SU-DHL-6 (cell line): ENCODE measurements around the gene FAH.

Source experiments
- H2AFZ ChIP-seq: fragments of 200-600 bp; sonication (generic); 2 replicates; pipeline ENCODE4 v1.6.1; 2014; ENCODE audit warnings: low read depth, mild to moderate bottlenecking, moderate library complexity, mixed read lengths, antibody characterized with exemption, low read length; ENCODE audit not compliant: severe bottlenecking
- H3F3A ChIP-seq: fragments of 200-600 bp; shearing (Covaris generic); 2 replicates; pipeline ENCODE4 v1.6.0; 2016; ENCODE audit warnings: antibody characterized with exemption, mild to moderate bottlenecking; ENCODE audit not compliant: insufficient read depth
- H3K27ac ChIP-seq: fragments of 200-600 bp; sonication (generic); 2 replicates; pipeline ENCODE4 v1.5.1; 2016; ENCODE audit warnings: low read depth, mild to moderate bottlenecking, low read length, moderate library complexity, mixed read lengths
- H3K27me3 ChIP-seq: fragments of 200-600 bp; sonication (generic), shearing (Covaris generic); 2 replicates; pipeline ENCODE4 v1.6.0; 2014; ENCODE audit warnings: mild to moderate bottlenecking, low read length
- H3K36me3 ChIP-seq: fragments of 200-600 bp; sonication (generic); 2 replicates; pipeline ENCODE4 v1.6.1; 2014; ENCODE audit warnings: mild to moderate bottlenecking, low read length, mixed read lengths
- H3K4me2 ChIP-seq: fragments of 300-600, 200-600 bp; shearing (Covaris generic), sonication (generic); 2 replicates; pipeline ENCODE4 v1.6.0; 2014; ENCODE audit warnings: low read length, low read depth, mild to moderate bottlenecking; ENCODE audit not compliant: poor library complexity, severe bottlenecking
- H3K4me3 ChIP-seq: fragments of 200-600 bp; sonication (generic); 2 replicates; pipeline ENCODE4 v1.5.1; 2014; ENCODE audit warnings: antibody characterized with exemption, low read length, mild to moderate bottlenecking, mixed read lengths; ENCODE audit not compliant: insufficient read depth, poor library complexity, severe bottlenecking
- H3K79me2 ChIP-seq: fragments of 200-600 bp; sonication (generic); 2 replicates; pipeline ENCODE4 v1.6.1; 2014; ENCODE audit warnings: mild to moderate bottlenecking, low read length, moderate library complexity; ENCODE audit not compliant: insufficient read depth
- H3K9ac ChIP-seq: fragments of 200-600 bp; sonication (generic); 2 replicates; pipeline ENCODE4 v1.7.0; 2014; ENCODE audit warnings: mild to moderate bottlenecking, low read length
- H3K9me2 ChIP-seq: fragments of 200-600 bp; sonication (generic); replicated peaks from 2 replicates; pipeline ENCODE4 v1.6.1; 2014; ENCODE audit warnings: low read length; ENCODE audit not compliant: insufficient read depth
- H3K9me3 ChIP-seq: fragments of 200-600 bp; sonication (generic); 2 replicates; pipeline ENCODE4 v1.6.1; 2014; ENCODE audit warnings: low read length, mixed read lengths; ENCODE audit not compliant: insufficient read depth
- H4K20me1 ChIP-seq: fragments of 200-600 bp; sonication (generic); 2 replicates; pipeline ENCODE4 v1.6.1; 2014; ENCODE audit warnings: low read depth, mild to moderate bottlenecking, antibody characterized with exemption, low read length, moderate library complexity, mixed read lengths
- CTCF ChIP-seq: fragments of 200-600 bp; sonication (generic); IDR thresholded peaks from one replicate; pipeline ENCODE4 v1.5.1; 2017; ENCODE audit warnings: antibody characterized with exemption, mild to moderate bottlenecking, low read length, moderate library complexity; ENCODE audit not compliant: insufficient read depth, poor library complexity, severe bottlenecking
- EZH2phosphoT487 ChIP-seq: fragments of 200-600 bp; sonication (generic), shearing (Covaris generic); conservative IDR thresholded peaks from 2 replicates; pipeline ENCODE4 v1.6.1; 2018; ENCODE audit warnings: mild to moderate bottlenecking, antibody characterized with exemption, low read length, moderate library complexity, mixed read lengths

FAH gene

DNA sequence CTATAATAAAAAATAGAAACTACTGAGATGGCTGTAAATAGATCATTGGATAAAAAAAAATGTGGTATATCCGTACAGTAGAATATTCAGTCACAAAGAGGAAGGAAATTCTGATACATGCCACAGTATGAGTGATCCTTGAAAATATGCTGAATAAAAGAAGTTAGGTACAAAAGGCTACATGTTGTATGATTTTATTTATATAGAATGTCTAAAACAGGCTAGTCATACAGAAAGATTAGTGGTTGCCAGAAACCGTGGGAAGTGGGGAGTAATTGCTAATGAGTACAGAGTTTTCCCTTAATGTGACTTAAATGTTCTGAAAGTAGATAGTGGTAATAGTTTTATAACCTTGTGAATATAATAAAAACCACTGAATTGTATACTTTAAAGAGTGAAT lies 24.9 kb upstream of the FAH start:
- TF ChIP-seq EZH2phosphoT487 = no peak
- TF ChIP-seq CTCF = no peak

DNA sequence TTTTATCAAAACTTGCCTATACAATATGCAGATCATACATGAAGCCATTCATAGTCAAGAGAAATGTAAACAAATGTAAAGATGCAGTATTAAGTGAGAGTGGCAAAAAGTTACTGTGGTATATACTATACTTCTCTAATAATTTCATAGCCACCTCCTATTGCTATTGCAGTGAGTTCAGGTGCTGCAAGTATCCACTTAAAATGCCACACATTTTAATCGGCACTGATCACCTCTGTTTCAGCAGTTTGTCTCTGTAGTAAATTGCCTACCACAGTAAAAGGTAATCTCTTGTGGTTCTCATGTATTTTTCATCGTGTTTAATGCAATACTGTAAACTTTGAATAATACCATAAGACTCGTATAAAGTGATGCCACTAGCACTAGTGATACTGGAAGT lies 20.4 kb upstream of the FAH start:
- H3K4me3 ChIP-seq = no peak overlapping the region
- no peak overlapping the region for H3K27ac ChIP-seq
- no peak overlapping the region for H3K4me2 ChIP-seq
- H3K9me2 ChIP-seq = no peaks in the 10 kb centered on the region
- no peak overlapping the region for H3K9ac ChIP-seq
- no peaks in the 10 kb centered on the region for H3K9me3 ChIP-seq
- H4K20me1 ChIP-seq = no peaks in the 10 kb centered on the region
- H3F3A ChIP-seq = no peaks in the 10 kb centered on the region
- H3K27me3 ChIP-seq = no peaks in the 10 kb centered on the region
- H3K36me3 ChIP-seq = peaks cover 13% of the 10 kb centered on the region; the same call in 1 of the 2 replicates
- no peak overlapping the region for H2AFZ ChIP-seq
- no peak for TF ChIP-seq CTCF
- TF ChIP-seq EZH2phosphoT487 = no peak
- no peaks in the 10 kb centered on the region for H3K79me2 ChIP-seq

More for the DNA sequence above, 24.9 kb upstream of the FAH start:
- Histone ChIP-seq H3K9ac (no peak overlapping the region), H3K36me3 (peaks cover 14% of the 10 kb centered on the region; the same call in 1 of the 2 replicates), H3K27me3 (no peaks in the 10 kb centered on the region), H3K27ac (no peak overlapping the region), H3K4me3 (no peak overlapping the region), H4K20me1 (no peaks in the 10 kb centered on the region), H3K79me2 (no peaks in the 10 kb centered on the region), H3K9me3 (no peaks in the 10 kb centered on the region), H3F3A (no peaks in the 10 kb centered on the region), H3K4me2 (no peak overlapping the region), H3K9me2 (no peaks in the 10 kb centered on the region), H2AFZ (no peak overlapping the region)

DNA sequence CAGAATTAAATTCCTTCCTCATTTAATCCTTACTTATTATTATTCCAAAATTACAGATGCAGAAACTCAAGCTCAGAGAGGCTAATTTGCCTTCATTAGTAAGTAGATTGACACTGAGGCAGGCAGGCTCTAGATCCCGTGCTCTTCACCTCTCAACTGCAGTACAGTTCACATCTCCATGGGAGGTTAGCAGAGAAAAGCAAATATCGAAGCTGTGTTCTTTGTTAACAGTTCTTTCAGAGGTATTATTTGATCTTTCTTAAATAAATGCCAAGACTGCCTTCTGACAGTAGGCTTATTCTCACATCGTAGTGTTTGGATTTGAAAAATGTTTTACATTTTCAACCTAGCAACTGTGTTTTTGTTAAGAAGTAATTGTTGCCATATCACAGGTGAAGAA lies 15.9 kb upstream of the FAH start:
- no peak overlapping the region for H3K4me2 ChIP-seq
- H3K79me2 ChIP-seq = no peaks in the 10 kb centered on the region
- H3K4me3 ChIP-seq = no peak overlapping the region
- no peaks in the 10 kb centered on the region for H4K20me1 ChIP-seq
- TF ChIP-seq EZH2phosphoT487 (no peak), CTCF (no peak)
- H2AFZ ChIP-seq = no peak overlapping the region
- H3F3A ChIP-seq = no peaks in the 10 kb centered on the region
- no peak overlapping the region for H3K27ac ChIP-seq
- no peaks in the 10 kb centered on the region for H3K9me2 ChIP-seq
- H3K36me3 ChIP-seq = peaks cover 6% of the 10 kb centered on the region; the same call in 1 of the 2 replicates
- no peaks in the 10 kb centered on the region for H3K27me3 ChIP-seq
- H3K9me3 ChIP-seq = no peaks in the 10 kb centered on the region
- H3K9ac ChIP-seq = no peak overlapping the region
